Fibroblast of peridontal ligament (primary cell): ENCODE measurements around the gene CORO6.
"Not testable (repeated sequence)": the region's sequence is repeated elsewhere in the genome, so short reads cannot be mapped to it uniquely, and the experiment has no call there.

Experiments
- DNase-seq: peaks from one replicate; pipeline ENCODE4 v3.0.0-alpha.2; 2010; ENCODE audit errors: extremely low read depth

Gene CORO6

GRCh38 chr17:29622337-29623282 lies at the start of gene CORO6:
TSS of gene CORO6 (minus strand) at chr17:29622912. CDS start at chr17:29621421, 1,491 bp downstream.
- DNase-seq = no peak

GRCh38 chr17:29671661-29672060 lies 48.9 kb upstream of the CORO6 start:
- no peak for DNase-seq

GRCh38 chr17:29669266-29669665 lies 46.6 kb upstream of the CORO6 start:
- no peak for DNase-seq

GRCh38 chr17:29667969-29668368 lies 45.3 kb upstream of the CORO6 start:
- no peak for DNase-seq

GRCh38 chr17:29665481-29665810 lies 42.7 kb upstream of the CORO6 start:
- DNase-seq = no peak

GRCh38 chr17:29664743-29665480 lies 42.2 kb upstream of the CORO6 start:
- DNase-seq = peak; percentile 28

- peak; percentile 76 for DNase-seq
Observed at GRCh38 chr17:29663155-29663554, 40.4 kb upstream of the CORO6 start.

- no peak for DNase-seq
Observed at GRCh38 chr17:29661213-29661612, 38.5 kb upstream of the CORO6 start.

GRCh38 chr17:29659155-29659554 lies 36.4 kb upstream of the CORO6 start:
- DNase-seq = no peak

GRCh38 chr17:29655323-29655722 lies 32.6 kb upstream of the CORO6 start:
- DNase-seq = no peak

GRCh38 chr17:29653995-29654714 lies 31.4 kb upstream of the CORO6 start:
- DNase-seq = no peak

- DNase-seq = no peak
Observed at GRCh38 chr17:29652976-29653375, 30.3 kb upstream of the CORO6 start.

- not testable (repeated sequence) for DNase-seq
Observed at GRCh38 chr17:29651913-29652312, 29.2 kb upstream of the CORO6 start.

GRCh38 chr17:29650396-29650795 lies 27.7 kb upstream of the CORO6 start:
- DNase-seq = no peak

- no peak for DNase-seq
Observed at GRCh38 chr17:29649359-29649758, 26.6 kb upstream of the CORO6 start.

- no peak for DNase-seq
Observed at GRCh38 chr17:29648005-29648404, 25.3 kb upstream of the CORO6 start.

GRCh38 chr17:29645515-29646051 lies 22.9 kb upstream of the CORO6 start:
- peak; percentile 97 for DNase-seq

GRCh38 chr17:29643817-29644160 lies 21.1 kb upstream of the CORO6 start:
- no peak for DNase-seq

GRCh38 chr17:29642171-29642611 lies 19.5 kb upstream of the CORO6 start:
- DNase-seq = no peak

- no peak for DNase-seq
Observed at GRCh38 chr17:29640981-29641642, 18.4 kb upstream of the CORO6 start.

- peak; percentile 54 for DNase-seq
Observed at GRCh38 chr17:29640413-29640812, 17.7 kb upstream of the CORO6 start.
